Activated CD8-positive, alpha-beta memory T cell treated with anti-CD3 and anti-CD28 coated beads for 1 hour (primary cell): ENCODE data around the gene GBX2.
"Not testable (repeated sequence)": the region's sequence is repeated elsewhere in the genome, so short reads cannot be mapped to it uniquely, and the experiment has no call there.

Source experiments
- DNase-seq, 2 donors: peaks; one replicate each; pipeline ENCODE4 v3.0.0-alpha.2; 2020; ENCODE audit warnings: low read depth in 1 of 2; ENCODE audit errors: extremely low read depth in 1 of 2

The GBX2 gene

DNA sequence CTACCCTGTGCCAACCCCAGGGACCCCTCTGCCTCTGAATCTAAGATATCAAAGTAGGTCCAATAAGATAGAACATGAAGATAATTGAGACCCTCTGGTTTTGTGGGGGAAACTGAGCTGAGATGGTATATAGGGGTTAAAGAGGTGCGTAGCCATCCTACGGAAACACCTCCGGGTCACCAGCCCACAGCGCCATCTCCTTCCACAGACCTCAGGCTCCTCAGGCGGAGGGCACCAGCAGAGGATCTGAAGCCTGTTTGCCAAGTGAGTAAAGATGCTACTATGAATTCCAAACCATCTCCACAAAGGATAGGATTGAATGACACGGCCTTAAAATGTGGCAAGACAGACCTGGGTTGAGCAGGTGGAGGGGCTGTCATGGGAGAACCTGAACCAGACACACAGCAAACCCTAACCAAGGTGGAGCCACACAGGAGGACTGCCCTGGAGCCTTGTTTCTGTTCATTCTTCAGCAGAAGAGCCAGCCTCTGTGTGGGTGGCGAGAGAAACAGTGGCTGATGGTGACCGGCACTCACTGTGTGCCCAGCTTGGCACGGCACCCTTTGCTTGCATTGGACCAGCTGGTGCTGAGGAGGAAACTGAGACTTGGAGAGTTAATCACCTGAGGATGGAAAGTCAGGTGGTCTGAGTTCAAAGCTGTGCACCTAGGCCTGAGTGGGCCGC is 10.2 kb downstream of the GBX2 start:
- DNase-seq = no peak

DNA sequence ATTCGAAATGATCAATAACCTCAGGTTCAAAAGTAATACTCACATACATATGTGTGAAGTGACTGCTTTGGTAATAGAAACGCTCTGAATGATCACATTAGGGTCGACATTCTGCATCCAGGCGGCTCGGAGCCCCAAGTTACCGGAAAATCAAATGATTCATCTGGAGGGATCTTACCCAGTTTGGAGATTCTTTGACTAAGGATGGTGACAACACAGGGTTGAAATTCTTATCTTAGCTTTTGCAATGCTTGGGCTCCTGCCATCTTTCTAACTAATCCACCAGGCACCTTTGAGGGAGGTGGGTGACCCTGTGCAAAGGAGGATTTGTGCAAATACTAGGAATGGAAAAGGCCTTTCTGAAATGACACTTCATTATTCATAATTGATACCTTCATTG is 10.8 kb downstream of the GBX2 start:
- DNase-seq = no peak

DNA sequence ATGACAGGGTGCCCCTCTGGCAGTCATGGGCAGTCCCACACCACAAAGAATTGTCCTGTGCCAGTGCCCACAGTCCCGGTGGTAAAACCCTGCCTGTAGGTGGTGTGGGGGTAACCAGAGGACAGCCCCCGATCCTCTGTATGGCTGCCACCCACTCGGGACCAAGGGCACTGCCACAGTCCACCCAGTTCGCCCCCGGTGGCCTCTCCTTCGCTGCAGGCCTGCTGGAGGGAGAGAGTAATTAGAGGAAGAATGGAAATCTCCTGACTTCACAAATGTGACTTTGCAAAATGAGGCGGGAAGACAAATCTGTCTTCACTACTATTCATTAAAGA is 11.4 kb downstream of the GBX2 start:
- no peak for DNase-seq

DNA sequence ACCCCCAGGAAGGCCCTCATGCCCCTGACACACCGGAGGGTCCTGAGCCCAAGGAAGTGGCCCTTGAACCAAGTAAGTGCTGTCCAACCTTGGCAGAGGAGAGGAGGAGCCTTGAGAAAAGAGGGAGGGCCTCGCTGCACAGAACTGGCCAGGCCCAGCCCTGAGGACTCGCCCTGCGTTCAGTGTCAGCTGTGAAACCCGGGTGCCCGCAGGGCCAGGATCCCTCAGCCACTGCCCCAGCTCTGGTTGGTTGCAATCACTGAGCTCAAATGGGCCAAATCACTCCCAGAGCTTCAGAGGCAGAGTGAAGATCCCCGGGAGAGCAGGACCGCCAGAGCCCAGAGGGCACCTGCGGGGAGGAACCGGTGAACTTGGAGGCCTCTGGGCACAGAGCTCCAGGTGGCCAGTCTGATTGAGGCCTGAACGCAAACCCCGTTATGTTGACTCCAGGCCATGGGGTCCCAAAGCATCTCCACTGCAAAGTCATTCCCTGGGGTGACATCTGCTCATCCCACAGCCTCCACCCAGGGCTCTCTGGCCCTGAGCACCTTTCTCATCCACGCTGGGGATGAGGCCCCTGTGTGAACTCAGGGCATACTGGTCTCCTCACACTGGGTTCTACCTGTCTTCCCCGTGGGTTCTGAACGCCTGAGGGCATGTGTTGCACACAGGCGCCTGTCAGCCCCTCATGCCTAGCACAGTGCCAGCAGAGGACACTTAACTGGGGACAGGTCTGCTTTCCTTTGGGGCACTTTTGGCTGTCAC is 11.9 kb downstream of the GBX2 start:
- no peak for DNase-seq

DNA sequence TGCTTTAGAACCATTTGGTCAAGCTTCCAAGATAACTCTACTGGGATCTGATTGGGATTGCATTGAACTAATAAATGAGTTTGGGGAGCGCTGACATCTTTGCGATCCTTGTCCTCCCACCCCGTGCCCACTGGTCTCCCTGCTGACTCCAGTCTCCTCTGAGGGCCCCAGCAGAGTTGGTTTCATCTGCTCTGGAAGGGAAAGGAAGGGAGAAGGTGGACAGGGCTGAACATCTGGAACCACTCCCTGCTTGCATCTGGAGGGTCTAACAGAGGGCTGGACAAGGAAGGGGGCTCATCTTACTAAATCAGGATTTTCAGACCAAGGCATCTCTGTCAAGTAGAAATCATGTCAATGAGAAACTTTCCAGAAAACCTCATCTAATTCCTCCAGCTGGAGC is 12.8 kb downstream of the GBX2 start:
- DNase-seq = no peak

DNA sequence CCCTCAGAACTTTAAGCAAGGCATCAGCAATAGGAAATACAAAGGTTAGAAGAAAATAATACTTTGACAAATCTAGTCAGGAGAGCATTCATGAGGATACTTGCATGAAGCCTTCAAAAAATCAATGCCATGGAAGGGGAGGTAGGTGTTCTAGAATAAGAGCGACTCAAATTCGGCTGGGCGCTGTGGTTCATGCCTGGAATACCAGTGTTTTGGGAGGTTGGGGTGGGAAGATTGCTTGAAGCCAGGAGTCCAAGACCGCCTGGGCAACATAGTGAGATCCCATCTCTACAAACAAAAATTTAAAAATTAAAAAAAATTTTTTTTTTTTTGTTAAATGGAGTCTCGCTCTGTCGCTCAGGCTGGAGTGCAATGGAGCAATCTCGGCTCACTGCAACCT is 21.8 kb downstream of the GBX2 start:
- DNase-seq = no peak

DNA sequence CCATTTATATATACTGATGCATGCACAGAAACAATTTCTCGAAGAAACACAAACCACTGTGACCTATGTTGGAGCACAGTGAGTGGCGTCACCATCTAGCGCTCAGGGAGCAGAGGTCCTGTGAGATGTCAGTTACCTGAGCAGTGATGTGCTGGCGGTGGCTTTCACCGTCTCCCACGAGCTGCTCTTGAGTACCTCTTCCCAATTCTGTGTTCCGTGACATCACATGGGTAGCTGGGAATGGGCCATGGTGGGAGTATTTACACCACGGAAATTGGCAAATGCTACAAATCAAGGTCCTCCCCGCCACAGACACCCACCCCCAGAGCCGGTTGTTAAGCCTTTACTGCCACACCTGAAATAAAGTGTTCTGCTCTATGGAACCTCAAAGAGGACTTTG is 24.4 kb downstream of the GBX2 start:
- DNase-seq = no peak

DNA sequence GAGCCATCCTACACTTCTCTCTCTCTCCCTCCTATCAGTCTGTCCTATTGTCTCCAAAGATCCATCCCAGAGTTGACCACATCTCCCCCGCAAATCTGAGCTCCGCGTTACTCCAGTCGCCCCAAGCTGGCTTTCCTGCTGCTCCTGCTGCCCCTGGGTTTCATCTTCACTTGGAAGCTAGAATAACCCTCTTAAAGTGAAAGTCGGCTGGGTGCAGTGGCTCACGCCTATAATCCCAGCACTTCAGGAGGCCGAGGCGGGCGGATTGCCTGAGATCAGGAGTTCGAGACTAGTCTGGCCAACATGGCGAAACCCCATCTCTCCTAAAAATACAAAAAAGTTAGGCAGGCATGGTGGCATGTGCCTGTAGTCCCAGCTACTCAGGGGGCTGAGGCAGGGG is 26.6 kb downstream of the GBX2 start:
- DNase-seq = not testable (repeated sequence)

DNA sequence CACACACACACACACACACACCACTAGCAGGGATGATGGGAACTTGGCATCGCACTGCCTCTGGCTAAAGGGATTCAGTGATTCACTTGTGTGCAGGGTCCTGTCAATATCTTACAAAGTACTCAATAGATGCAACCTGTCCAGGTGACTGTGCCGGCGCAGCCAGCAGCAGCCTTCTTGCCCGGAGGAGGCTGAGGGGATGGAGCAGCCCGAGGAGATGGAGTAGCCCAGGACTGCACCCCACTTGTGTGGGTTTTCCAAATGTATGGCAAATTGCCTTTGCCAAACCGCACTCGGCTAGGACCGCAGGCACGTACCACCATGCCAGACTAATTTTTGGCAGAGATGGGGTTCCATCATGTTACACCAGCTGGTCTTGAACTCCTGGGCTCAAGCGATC is 31.1 kb downstream of the GBX2 start:
- no peak for DNase-seq

DNA sequence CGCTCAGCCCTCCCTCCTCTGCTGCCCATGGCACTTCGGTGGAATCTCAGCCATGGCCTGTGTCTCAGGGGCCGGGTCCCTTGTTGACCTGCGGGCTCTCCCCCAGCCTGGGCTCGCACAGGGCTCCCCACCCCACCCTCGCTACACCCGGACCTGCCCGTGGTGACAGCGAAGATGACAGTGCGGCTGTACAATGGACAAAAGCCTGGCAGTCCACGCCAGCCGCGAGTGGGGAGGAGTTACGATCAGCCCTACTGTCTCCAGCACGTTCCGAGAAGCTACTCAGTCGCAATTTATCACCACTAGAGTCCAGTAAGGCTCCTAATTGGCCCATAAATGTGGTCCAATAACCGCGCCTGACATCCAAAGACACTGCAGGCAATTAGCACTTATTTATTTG is 31.6 kb downstream of the GBX2 start:
- DNase-seq = no peak

DNA sequence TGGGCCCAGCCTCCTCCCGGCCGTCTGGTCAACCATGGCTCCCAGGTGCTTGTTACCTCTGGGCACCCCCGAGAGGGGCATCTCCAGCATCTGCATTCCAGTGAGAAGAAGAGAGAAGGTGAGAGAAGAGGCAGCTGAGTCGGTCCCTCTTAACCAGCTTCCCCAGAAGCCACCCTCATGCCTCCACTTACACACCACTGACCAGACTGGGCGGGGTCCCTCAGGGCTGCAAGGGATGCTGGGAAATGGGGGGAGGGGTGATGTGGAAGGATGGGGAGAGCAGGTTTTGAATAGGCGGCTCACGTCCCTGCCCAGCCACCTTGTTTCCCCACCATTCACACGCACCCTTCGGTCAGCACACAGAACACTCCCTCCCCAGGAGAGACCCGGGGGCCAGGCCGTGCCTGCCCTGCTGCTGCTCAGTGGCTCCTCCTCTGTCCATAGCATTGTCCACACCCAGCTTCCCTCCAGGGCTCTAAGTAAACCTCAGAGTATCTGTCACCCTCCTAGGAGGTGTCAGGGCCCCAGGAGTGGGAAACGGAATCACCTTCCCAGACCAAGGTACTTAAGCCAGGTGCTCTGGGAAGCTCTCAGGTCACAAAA is 34.7 kb downstream of the GBX2 start:
- no peak for DNase-seq

DNA sequence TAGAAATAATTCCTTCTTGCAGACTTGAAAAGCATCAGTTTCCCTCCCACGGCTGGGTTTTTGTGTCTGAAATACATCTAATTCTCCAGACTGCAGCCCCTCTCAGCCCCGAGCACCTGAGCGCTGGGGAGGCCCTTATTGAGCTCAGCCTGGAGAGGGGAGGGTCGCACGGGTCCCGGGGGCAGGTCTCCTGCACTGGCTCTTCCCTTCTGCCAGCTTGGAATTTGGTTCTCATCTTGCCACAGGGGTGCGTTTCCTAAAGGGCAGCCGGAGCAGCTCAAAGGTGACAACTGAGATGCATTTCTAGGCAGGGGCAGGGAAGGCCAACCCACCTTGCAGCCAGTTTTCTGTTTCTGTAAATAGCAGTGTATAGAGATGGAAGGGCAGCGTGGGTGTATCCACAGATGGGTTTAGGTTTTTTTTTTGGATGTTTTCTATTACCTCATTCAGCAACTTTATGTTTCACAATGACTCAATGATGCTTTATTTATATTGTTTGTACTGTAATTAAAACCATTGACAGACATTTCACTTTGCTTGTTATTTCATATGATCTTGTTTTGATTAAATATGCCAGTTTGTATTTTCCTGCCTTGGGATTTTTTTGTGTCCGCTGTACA is 37.0 kb downstream of the GBX2 start:
- no peak for DNase-seq

DNA sequence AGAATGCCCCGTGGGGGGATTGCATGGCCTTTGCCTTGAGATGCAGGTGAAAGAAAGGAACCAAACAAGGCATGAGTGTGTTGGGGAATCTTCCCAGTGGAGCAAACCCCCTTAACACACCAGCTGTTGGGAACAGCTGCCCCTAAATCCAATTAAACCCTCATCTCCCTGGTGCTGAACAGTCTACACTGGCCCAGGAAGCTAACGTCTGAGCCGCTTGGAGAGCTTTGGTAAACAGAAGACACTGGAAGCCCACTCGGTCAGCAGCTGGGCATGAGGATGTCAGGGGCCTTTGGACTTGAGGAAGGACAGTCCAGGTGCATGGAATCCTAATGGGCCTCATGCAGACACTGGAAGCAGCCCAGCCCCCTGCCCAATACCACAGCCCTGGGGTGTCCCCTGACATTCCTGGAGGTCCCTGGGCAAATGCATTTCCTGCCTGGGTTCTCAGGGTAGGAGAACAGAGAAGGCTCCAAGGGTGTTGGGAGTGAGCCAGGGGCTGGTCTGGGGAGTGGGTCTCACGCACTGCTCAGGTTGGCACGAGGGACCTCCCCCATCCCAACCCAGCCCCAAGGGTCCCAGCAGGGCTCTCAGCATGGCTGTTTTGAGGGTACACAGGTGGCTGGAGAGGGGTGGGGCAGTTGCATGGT is 37.7 kb downstream of the GBX2 start:
- no peak for DNase-seq

DNA sequence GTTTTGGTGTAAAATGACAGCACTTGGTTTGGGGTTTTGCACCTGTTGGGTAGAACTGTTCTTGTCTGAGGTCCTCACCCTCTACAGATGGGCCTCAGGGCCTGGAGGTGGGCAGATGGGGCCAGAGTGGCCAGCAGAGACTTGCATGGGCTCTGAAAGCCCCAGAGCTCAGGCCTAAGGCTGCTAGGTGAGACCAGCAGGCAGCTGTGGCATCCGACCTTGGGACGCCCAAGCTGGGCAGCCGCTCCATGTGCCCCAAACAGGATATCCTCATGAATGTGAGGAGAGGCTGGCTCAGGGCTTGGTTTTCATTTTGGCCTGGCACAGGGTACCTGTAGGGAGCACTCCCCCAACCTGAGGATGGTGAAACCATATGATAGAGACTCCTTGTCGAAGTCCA is 38.3 kb downstream of the GBX2 start:
- DNase-seq = no peak

DNA sequence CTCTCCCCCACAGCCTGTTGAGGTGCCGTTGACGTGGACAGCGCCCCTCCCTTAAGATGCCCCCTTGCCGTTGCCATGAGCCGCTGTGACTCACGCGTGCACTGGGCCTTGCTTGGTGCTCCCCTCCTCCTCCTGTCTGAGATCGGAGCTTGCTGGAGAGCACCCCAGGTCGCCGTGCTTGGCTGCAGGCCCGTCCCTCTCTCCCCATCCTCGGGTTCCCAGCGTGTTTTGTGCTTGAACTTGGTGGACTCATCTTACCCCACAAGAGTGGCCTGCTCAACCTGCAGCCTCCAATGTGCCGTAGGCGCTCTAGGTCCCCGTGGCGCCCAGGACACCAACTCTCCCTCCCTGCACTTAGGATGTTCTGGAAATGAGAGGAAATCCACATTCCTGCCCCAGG is 39.9 kb downstream of the GBX2 start:
- DNase-seq = no peak

DNA sequence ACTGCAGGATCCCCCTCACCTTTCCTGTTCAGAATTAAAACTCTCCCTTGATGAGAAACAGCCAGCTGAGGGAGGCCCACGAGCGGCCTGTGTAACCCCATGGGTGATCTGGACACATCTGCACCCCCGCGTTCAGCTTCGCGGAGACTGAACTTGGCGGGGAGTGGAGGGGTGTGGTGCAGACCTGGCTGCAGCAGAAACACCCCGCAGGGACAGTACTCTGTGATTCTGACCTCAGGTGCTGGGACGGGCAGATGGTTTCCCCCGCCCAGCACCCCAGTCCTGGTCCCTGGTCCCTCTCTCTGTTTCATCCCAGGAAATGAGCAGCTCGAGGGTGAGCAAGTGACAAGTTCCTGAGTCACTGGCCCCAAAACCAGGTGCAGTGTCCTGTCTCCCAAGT is 41.2 kb downstream of the GBX2 start:
- no peak for DNase-seq

DNA sequence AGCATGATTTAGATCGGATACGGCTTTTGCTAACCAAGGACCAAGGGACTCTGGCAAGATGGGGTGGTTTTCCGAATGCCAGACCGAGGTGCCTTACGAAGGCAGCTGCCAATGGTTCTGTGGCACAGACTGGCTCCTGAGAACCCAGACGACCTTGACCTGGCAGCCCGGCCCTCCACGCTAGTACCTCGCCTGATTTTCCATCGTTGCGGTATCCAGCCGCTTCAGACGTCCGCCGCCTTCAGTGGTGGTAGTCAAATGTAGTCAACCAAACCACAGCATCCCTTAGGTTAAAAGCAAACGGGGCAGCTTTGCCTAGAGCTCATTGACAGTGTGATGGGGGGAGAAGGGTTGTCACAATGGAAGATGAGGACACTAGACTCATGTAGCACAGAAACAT is 42.6 kb downstream of the GBX2 start:
- no peak for DNase-seq

DNA sequence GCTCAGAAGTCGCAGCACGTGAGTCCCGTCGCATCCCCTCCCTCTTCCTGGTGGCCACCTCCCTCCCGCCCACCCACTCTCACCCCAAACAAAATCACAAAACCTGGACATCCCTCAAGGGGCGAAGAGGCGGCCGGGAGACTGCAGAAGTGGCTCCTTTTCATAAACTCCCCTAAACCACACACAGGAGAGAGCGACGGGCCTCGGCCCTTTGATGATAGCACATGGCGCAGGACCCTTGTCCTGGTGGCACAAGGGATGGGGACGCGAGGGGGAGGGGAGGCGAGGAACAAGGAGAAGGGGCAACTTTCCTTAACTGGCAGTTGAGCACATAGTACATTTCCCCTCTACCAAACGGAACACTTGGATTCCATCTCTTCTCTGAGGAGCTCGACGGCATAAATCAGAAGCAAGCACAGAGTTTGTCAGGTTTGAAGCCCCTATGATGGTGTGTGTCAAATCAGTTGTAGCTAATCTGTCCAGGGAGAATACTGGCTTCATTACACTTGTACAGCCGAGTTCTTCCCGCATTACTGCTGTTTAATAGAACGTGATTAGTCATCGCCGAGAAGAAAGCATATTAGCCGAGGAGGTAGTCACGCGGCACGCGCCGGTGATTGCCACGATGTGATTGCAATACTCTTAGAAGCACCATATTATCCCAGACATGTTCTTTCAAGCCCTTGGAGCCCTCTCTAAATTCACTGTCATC is 43.8 kb downstream of the GBX2 start:
- no peak for DNase-seq

DNA sequence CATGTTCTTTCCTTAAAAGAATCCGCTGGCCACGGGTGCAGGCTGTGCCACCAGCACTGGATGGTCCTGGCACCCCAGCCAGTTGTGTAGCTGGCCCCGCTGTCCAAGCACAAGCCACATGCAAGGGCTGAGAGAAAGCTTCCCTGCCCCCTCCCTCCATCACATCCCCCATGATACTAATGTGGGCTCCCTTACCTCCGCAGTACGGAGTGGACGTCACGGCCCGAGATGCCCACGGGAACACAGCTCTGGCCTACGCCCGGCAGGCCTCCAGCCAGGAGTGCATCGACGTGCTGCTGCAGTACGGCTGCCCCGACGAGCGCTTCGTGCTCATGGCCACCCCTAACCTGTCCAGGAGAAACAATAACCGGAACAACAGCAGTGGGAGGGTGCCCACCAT is 44.5 kb downstream of the GBX2 start:
- no peak for DNase-seq

DNA sequence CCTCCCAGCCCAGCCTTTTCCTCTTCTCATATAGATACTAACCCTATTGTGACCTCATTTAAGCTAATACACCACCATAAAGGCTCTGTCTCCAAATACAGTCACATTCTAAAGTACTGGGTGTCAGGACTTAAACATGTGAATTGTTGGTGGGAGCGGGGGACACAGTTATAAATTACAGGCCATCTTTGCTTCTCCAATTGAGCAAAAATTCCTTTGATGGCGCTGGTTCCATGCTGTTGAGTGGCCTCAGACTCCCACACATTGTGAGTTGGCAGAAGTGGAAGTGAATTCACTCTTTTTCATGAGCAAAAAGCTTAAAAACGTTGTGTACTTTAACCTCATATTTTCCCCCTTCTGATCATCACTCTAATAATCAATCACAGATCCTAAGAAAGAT is 46.0 kb downstream of the GBX2 start:
- DNase-seq = no peak

DNA sequence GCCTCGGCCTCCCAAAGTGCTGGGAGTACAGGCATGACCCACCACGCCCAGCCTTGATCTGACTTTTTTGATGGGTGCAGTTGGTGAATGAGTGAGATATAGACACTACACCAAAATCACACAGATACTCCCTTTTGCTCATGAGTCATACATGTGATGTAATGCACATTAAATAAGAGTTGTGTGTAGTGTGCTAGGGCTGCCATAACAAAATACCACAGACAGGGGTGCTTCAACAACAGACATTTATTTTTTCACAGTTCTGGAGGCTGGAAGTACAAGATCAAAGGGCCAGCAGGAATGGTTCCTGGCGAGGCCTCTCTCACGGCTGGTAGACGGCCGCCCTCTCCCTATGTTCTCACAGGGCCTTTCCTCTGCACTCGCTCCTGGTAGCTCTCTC is 46.6 kb downstream of the GBX2 start:
- DNase-seq = no peak
